Naive thymus-derived CD8-positive, alpha-beta T cell (primary cell): Measurements from ENCODE around the gene FAM53A. TPM values are rescaled to one million over a fixed set of nuclear protein-coding genes. Genes with fewer than 3 reads are reported as not detected.
A peak's percentile ranks its signal among the peaks of the same experiment; 100 is the strongest.
"Not testable (repeated sequence)": the region's sequence is repeated elsewhere in the genome, so short reads cannot be mapped to it uniquely, and the experiment has no call there.

Experiments used
- ATAC-seq, 2 donors: fragments of 150-1000 bp; cut with Tn5 transposase in 1 of 2; sonication (Bioruptor Pico), chemical (Tn5 transposase) in 1 of 2; 1 replicate in 1 of 2; 2 replicates in 1 of 2; pipeline ENCODE4 v1.10.0; 2021; ENCODE audit warnings: mild to moderate bottlenecking in 2 of 2, moderate library complexity in 2 of 2
- POLR2A ChIA-PET: fragments of 350-600 bp; sonication (Branson Sonifier 250); formaldehyde crosslinking; loops from one replicate; lab custom pipeline; 2021; ENCODE audit warnings: antibody characterized with exemption; lab: Charles Lee
- DNase-seq, 10 donors: peaks; one replicate each; pipeline versions ENCODE4 v3.0.0 to v3.0.0-alpha.2; 2020 to 2022
- H3K27ac Mint-ChIP-seq, 10 donors: one replicate each; pipeline ENCODE4 v1.8.0; 2020 to 2022; ENCODE audit warnings: mild to moderate bottlenecking in 10 of 10, mixed read lengths in 10 of 10, moderate library complexity in 4 of 10, inconsistent platforms in 1 of 10
- H3K27me3 Mint-ChIP-seq, 5 donors: one replicate each; pipeline ENCODE4 v1.8.0; 2021 to 2022; ENCODE audit warnings: mixed read lengths in 5 of 5
- H3K36me3 Mint-ChIP-seq, 3 donors: one replicate each; pipeline ENCODE4 v1.8.0; 2020 to 2022; ENCODE audit warnings: mixed read lengths in 3 of 3, mild to moderate bottlenecking in 2 of 3, inconsistent platforms in 1 of 3
- H3K4me1 Mint-ChIP-seq, 4 donors: one replicate each; pipeline ENCODE4 v1.8.0; 2021 to 2022; ENCODE audit warnings: mixed read lengths in 4 of 4
- H3K4me3 Mint-ChIP-seq, 10 donors: one replicate each; pipeline ENCODE4 v1.8.0; 2020 to 2022; ENCODE audit warnings: mild to moderate bottlenecking in 10 of 10, mixed read lengths in 10 of 10, moderate library complexity in 6 of 10, inconsistent platforms in 1 of 10
- H3K9me3 Mint-ChIP-seq, 9 donors: one replicate each; pipeline ENCODE4 v1.8.0; 2020 to 2022; ENCODE audit warnings: mixed read lengths in 9 of 9, mild to moderate bottlenecking in 3 of 9, inconsistent platforms in 1 of 9, moderate library complexity in 1 of 9
- polyA plus RNA-seq, 3 donors: library from polyadenylated mRNA; unstranded; fragments of 300-500 nt; fragmentation: Illumina TruSeq; gene quantifications; one replicate each; pipeline ENCODE4 v1.2.3, GENCODE V29; 2021
- total RNA-seq, 8 experiments: library from RNA in 2 of 8; stranded (reverse) in 2 of 8; gene quantifications; one replicate each; pipeline ENCODE4 v1.2.3 and lab custom pipeline; 2021 to 2026

Gene FAM53A
- total and polyA plus RNA-seq, 5 experiments from 2014 or later, result 0.64 to 1.7 (median 1.2) TPM

DNA sequence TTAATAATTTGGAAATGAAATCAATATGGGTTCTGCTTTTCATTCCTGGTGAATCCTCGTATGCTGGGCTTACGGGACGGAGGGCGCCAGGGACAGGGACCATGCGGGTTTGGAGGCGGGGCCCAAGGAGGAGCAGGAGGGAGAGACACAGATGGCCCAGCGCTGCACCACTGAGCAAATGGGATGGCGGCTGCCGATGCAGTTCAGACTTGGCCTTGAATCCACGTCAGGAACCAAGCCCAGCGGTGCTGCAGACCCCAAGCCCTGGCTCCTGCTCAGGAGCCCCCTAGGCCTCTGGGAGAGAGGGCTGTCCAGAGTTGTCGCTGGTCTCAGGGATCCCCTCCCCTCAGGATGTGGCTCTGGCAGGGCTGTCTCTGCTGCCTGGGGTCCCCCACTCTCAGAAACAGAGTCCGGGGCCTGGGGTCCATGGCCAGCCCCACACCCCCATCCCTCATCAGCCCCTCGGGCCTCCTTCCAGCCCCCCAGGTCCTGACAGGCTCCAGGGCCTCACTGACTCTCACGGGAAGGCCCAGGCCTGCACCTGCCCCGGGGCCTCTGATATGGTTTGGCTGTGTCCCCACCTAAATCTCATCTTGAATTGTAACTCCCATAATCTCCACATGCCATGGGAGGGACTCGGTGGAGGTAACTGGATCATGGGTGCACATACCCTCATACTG is 75.2 kb downstream of the FAM53A start:
- ATAC-seq (no peak), DNase-seq (peak in 1 of 10 donors; percentile 49)
- POLR2A ChIA-PET, result no interaction called here
- H3K9me3 Mint-ChIP-seq, result peaks cover 0 to 4% (median 0%) of the 10 kb centered on the region in 9 donors
- no peaks in the 10 kb centered on the region for H3K36me3 Mint-ChIP-seq
- peaks cover 4 to 28% (median 20%) of the 10 kb centered on the region in 4 donors for H3K4me1 Mint-ChIP-seq
- peak overlapping the region in 2 of 10 donors; percentile 22 to 35 for H3K27ac Mint-ChIP-seq
- no peak overlapping the region for H3K4me3 Mint-ChIP-seq
- no peaks in the 10 kb centered on the region for H3K27me3 Mint-ChIP-seq

DNA sequence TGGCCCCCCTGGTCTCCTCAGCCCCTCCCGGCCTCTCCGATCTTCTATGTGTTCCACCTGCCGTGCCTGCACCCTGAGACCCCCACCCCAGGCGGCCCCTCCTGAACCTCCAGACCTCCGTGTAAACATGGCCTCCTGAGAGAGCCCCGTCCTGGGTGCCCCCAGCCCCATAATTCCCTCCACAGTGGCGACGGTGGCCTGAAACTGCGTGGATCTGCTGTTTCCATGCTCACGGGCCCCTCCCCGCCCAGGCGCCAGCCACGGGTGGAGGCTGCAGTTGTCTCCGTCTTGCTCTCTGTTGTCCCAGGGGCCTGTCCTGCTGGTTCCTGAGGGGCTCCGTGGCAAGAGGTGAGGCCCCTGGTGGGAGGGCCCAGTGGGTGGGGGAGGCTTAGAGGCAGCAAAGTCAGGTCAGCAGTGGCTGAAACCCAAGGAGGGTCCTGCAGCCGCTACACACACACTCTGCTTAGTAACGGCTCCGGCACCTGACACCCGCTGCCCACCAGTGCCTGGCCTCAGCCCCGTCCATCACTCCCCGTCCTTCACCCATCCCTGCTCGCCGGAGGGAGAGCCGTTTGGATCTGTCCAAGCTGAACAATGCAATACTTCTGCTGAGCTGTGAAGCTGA is 75.8 kb downstream of the FAM53A start:
- ATAC-seq, result no peak
- POLR2A ChIA-PET, result interaction anchor here (0.6 to 0.7 kb wide), 2 partner anchors 10 to 1372 kb away, joined by 3 to 4 read pairs; no protein-coding TSS in a partner anchor
- Mint-ChIP-seq H3K4me3 (no peak overlapping the region), H3K27me3 (no peaks in the 10 kb centered on the region), H3K9me3 (no peaks in the 10 kb centered on the region), H3K36me3 (no peaks in the 10 kb centered on the region), H3K4me1 (peaks cover 1 to 26% (median 17%) of the 10 kb centered on the region in 4 donors), H3K27ac (peak overlapping the region in 2 of 10 donors; percentile 22 to 29)
- DNase-seq, result peak in 2 of 10 donors; percentile 3 to 53

DNA sequence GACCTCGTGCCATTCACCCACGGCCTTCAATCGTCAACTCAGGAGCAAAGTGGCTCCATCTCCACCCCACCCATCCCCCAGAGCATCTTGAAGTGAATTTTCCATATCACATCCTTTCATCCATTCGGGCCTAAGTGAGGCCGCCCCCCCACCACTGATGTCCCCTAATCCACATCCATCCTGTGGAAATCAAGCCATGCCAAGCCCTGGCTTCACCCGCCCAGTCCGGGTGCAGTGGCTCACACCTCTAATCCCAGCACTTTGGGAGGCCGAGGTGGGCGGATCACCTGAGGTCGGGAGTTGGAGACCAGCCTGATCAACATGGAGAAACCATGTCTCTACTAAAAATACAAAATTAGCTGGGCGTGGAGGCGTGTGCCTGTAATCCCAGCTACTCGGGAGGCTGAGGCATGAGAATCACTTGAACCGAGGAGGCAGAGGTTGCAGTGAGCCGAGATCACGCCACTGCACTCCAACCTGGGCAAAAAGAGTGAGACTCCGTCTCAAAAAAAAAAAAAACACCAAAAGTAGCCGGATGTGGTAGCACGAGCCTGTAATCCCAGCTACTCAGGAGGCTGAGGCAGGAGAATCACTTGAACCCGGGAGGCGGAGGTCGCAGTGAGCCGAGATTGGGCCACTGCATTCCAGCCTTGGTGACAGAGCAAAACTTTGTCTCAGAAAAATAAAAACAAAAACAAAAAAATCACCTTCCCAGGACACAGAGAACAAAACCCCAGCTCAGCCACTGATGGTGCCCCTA is 76.5 kb downstream of the FAM53A start:
- H3K36me3 Mint-ChIP-seq, DNase-seq, H3K27me3 Mint-ChIP-seq, H3K9me3 Mint-ChIP-seq, ATAC-seq: not testable (repeated sequence)
- POLR2A ChIA-PET, result interaction anchor here (0.6 to 3.1 kb wide), 3 partner anchors 9 to 1373 kb away, joined by 3 to 57 read pairs (median 4); no protein-coding TSS in a partner anchor
- Mint-ChIP-seq H3K4me3 (peak overlapping the region in 1 of 10 donors; percentile 14), H3K27ac (peak overlapping the region in 5 of 10 donors; percentile 56 to 95 (median 66)), H3K4me1 (peaks cover 1 to 27% (median 17%) of the 10 kb centered on the region in 4 donors)

DNA sequence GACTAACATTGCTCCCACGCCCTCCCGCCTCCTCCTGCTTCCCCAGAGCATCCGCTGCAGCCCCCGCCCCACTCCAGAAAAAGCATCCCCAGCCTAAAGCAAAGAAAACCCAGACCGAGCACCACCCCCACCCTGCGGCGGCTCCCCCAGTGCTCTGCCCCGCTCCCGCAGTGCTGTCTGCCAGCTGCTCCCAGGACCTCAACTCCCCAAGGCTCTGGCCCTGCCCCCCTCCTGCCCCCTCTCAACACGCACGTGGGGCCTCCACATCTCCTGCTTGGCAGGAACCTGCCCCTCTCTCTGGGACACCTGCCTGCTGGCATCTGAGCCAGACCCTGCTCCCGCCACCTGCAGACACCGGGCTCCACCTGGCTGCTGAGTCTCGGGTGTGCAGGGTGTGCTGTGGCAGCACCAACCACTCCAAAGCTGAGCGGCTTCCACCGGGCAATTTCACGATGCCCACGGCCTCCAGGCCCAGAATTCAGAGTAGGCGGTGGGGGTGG is 79.4 kb downstream of the FAM53A start:
- H3K4me3 Mint-ChIP-seq, result peak overlapping the region in 9 of 10 donors; percentile 15 to 86 (median 77)
- H3K27me3 Mint-ChIP-seq, result peaks cover 0 to 10% (median 0%) of the 10 kb centered on the region in 5 donors
- H3K27ac Mint-ChIP-seq, result peak overlapping the region in 9 of 10 donors; percentile 53 to 95 (median 92)
- peaks cover 3 to 36% (median 20%) of the 10 kb centered on the region in 4 donors for H3K4me1 Mint-ChIP-seq
- no peaks in the 10 kb centered on the region for H3K36me3 Mint-ChIP-seq
- H3K9me3 Mint-ChIP-seq, result no peaks in the 10 kb centered on the region
- DNase-seq, result peak in 7 of 10 donors; percentile 11 to 89 (median 61)
- peak; percentile 59 to 88 for ATAC-seq
- POLR2A ChIA-PET, result interaction anchor here (1.0 to 3.1 kb wide), 18 partner anchors 9 to 437 kb away, joined by 3 to 57 read pairs (median 10); partner anchors contain the start of genes MAEA and UVSSA

DNA sequence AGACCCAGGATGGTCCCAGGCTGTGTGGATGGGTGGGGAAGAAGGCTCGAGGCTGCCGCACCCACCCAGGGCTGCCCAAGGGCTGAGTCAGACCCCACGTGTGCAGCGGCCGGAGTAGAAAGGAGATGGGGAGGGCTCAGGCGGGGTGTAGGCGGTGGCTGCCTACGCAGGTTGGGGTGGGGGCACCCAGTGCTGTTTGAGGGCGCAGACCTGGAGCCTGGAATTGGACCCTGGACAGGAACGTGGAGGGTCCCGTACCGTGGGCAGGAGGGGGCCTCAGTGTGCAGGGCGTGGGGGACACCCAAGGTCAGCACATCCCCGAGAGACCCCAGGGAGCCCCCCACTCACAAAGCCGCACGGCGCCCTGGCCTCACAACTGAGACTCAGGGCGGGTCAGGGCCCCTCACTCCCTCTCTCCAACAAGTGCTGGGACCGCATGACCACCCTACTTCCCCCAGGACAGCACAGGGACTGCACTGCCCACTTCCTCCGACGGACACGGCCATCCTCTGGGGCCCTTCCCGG is 79.9 kb downstream of the FAM53A start:
- POLR2A ChIA-PET, result interaction anchor here (1.0 to 3.1 kb wide), 11 partner anchors 13 to 314 kb away, joined by 3 to 57 read pairs (median 12); partner anchors contain the start of genes MAEA and UVSSA
- no peaks in the 10 kb centered on the region for H3K36me3 Mint-ChIP-seq
- no peak for ATAC-seq
- DNase-seq, result peak in 2 of 10 donors; percentile 4 to 50
- peak overlapping the region in 8 of 10 donors; percentile 8 to 95 (median 81) for H3K27ac Mint-ChIP-seq
- H3K4me1 Mint-ChIP-seq, result peaks cover 3 to 40% (median 20%) of the 10 kb centered on the region in 4 donors
- no peaks in the 10 kb centered on the region for H3K9me3 Mint-ChIP-seq
- peak overlapping the region in 5 of 10 donors; percentile 39 to 86 (median 77) for H3K4me3 Mint-ChIP-seq
- peaks cover 0 to 10% (median 0%) of the 10 kb centered on the region in 5 donors for H3K27me3 Mint-ChIP-seq

DNA sequence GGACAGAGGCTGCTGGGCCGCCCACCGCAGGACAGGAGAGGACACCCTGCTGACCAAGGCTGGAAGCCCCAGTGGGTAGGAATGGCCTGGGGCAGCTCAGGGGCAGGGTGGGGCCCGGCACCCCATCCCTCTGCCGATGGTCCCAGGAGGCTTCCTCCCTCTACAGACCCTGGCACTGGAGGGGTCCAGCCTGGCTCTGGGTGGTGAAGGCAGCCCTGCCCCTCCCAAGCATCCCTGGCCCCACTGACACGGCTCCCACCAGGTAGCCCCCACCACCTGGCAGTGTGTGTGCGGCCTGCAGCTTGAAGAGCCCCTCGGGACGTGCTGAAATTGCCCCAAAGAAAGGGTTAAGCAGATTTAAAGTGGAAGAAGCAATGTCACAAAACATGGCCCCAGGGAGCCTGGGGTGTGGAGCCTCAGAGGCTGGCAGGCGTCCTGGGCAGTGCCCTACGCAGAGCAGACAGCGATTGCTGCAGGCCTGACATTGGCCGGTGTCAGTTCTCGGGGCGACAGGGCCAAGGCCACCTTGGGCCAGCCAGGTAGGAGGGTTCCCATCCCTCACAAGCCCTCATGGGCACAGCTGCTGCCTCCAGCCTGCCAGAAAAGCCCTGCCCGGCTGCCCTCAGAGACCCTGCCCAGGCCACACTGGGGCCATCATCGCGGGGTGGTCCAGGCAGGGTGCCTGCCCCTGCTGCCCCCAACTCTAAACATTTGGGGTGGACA is 80.5 kb downstream of the FAM53A start:
- ATAC-seq (no peak), DNase-seq (peak in 2 of 10 donors; percentile 1 to 43)
- H3K9me3 Mint-ChIP-seq, result no peaks in the 10 kb centered on the region
- peaks cover 0 to 10% (median 0%) of the 10 kb centered on the region in 5 donors for H3K27me3 Mint-ChIP-seq
- H3K36me3 Mint-ChIP-seq, result no peaks in the 10 kb centered on the region
- peak overlapping the region in 4 of 10 donors; percentile 65 to 82 (median 77) for H3K27ac Mint-ChIP-seq
- H3K4me1 Mint-ChIP-seq, result peaks cover 3 to 40% (median 22%) of the 10 kb centered on the region in 4 donors
- POLR2A ChIA-PET, result interaction anchor here (0.6 to 1.0 kb wide), 2 partner anchors 24 to 78 kb away, joined by 3 to 5 read pairs; no protein-coding TSS in a partner anchor
- H3K4me3 Mint-ChIP-seq, result peak overlapping the region in 4 of 10 donors; percentile 30 to 77 (median 42)

DNA sequence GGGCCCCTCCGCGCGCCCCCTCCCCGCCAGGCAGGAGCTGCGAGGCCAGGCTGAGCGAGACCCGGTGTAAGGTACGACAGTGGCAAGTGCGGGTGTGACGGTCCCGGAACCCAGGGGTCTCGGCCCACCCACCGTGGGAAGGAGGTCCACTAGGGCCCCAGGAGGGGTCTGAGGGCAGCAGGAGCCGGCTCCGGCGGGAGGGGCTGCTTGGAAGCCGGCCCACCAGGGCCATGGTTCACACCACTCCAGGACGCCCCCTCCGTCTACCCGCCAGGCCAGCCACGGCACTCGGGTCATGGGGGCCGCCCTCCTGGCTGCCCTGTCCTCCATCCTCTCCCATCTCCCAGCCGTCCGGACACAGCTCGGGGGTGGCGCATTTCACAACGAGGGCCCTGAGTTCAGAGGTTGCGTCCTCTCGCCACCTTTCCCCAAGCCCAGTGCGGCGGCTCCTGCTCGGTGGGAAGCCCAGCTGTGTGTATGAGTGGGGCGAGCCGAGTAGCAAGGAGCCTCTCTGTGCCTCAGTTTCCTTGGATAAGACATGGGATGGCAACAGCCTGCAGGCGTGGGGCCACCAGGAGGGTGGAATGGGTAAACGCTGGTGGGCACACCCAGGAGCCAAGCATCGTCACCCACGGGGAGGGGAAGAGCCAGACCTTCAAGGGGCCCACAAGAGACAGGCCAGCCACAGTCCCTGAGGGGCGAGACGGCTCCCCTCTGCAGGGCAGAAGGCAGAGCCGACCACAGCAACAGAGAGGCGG is 81.3 kb downstream of the FAM53A start:
- Mint-ChIP-seq H3K9me3 (no peaks in the 10 kb centered on the region), H3K27ac (peak overlapping the region in 4 of 10 donors; percentile 33 to 81 (median 73)), H3K4me1 (peaks cover 3 to 40% (median 26%) of the 10 kb centered on the region in 4 donors), H3K4me3 (peak overlapping the region in 2 of 10 donors; percentile 29 to 30), H3K36me3 (no peaks in the 10 kb centered on the region), H3K27me3 (peaks cover 0 to 10% (median 0%) of the 10 kb centered on the region in 5 donors)
- ATAC-seq (no peak), DNase-seq (peak in 2 of 10 donors; percentile 2 to 45)
- POLR2A ChIA-PET, result interaction anchor here (1.0 kb wide), 1 partner anchor 23 kb away, joined by 3 read pairs; no protein-coding TSS in a partner anchor

DNA sequence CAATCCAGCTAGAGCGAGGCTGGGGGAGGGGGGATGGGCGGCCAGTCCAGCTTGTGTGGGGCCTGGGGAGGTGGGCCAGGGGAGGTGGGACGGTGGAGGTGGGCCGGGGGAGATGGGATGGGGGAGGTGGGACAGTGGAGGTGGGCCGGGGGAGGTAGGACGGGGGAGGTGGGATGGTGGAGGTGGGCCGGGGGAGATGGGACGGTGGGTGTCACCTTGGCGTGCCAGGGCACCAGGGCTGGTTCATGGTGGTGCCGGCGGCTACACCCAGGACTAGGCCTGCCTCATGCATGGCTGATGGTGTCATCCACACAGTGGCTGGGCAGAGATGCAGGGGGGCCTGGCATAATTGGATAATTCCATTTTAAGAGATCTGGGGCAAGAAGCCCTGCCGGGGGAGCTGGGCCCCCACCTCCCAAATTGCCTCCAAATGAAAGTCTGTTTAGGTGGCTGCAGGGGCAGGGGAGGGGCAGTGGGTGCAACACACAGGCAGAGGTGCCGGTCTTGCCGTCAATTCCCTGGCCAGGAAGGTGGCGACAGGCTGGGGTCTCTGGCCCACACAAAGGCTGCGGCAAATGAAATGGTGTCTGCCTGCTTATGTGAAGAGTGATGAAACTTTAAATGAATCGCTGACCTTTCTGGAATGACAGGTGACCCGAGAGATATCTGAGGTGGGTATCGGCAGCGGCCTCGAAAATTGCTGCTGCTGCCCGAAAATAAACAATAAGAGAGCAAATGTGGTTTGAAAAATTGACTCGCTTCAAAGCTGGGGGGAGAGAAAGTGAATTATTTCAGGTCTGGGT is 82.1 kb downstream of the FAM53A start:
- POLR2A ChIA-PET, result no interaction called here
- DNase-seq (peak in 1 of 10 donors; percentile 56), ATAC-seq (no peak)
- H3K4me3 Mint-ChIP-seq, result peak overlapping the region in 1 of 10 donors; percentile 24
- H3K4me1 Mint-ChIP-seq, result peaks cover 3 to 40% (median 25%) of the 10 kb centered on the region in 4 donors
- H3K27me3 Mint-ChIP-seq, result peaks cover 0 to 10% (median 0%) of the 10 kb centered on the region in 5 donors
- no peaks in the 10 kb centered on the region for H3K9me3 Mint-ChIP-seq
- H3K36me3 Mint-ChIP-seq, result no peaks in the 10 kb centered on the region
- H3K27ac Mint-ChIP-seq, result peak overlapping the region in 5 of 10 donors; percentile 23 to 83 (median 65)

DNA sequence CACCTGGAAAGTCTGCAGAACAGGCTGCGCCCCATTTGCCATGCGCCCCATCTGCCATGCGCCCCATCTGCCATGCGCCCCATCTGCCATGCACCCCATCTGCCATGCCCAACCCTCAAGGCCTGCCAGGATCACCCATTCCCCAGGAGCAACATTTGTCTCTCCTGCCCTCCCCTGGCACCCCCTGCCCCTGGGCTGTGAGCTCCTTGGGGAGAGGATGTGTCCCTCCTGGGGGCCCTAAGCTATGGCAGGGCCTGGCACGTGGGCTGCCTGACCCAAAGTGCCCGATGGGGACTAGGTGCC is 82.6 kb downstream of the FAM53A start:
- no peak overlapping the region for H3K27ac Mint-ChIP-seq
- no peak overlapping the region for H3K4me3 Mint-ChIP-seq
- DNase-seq, result peak in 1 of 10 donors; percentile 1
- no peaks in the 10 kb centered on the region for H3K9me3 Mint-ChIP-seq
- H3K4me1 Mint-ChIP-seq, result peaks cover 3 to 38% (median 24%) of the 10 kb centered on the region in 4 donors
- no peaks in the 10 kb centered on the region for H3K36me3 Mint-ChIP-seq
- POLR2A ChIA-PET, result no interaction called here
- ATAC-seq, result no peak
- peaks cover 0 to 10% (median 0%) of the 10 kb centered on the region in 5 donors for H3K27me3 Mint-ChIP-seq
